DOHH2 (cell line): Measurements from ENCODE around the gene PKD2.

Experiments used
- CTCF ChIP-seq: fragments of 200-600 bp; sonication (generic); IDR thresholded peaks from one replicate; pipeline ENCODE4 v1.5.1; 2014; ENCODE audit warnings: antibody characterized with exemption, mild to moderate bottlenecking, low read depth, low read length; ENCODE audit not compliant: poor library complexity, severe bottlenecking
- EZH2phosphoT487 ChIP-seq: fragments of 200-600 bp; sonication (generic); IDR thresholded peaks from 2 replicates; pipeline ENCODE4 v1.6.1; 2017; ENCODE audit warnings: borderline replicate concordance, mild to moderate bottlenecking, antibody characterized with exemption, low read length, moderate library complexity, mixed read lengths

- TF ChIP-seq CTCF: no peak
- TF ChIP-seq EZH2phosphoT487: no peak
Measured at GRCh38 chr4:88110826-88111225, 103.4 kb downstream of the PKD2 start.
